Measurements from ENCODE around the gene LGMN.
"Not testable (repeated sequence)": the region's sequence is repeated elsewhere in the genome, so short reads cannot be mapped to it uniquely, and the experiment has no call there.

Gene LGMN

GRCh38 chr14:92698393-92698792 is 50.0 kb downstream of the LGMN start:
- DNase-seq (ENCODE audit: low read depth in 2 of 3, low spot score in 1 of 3) = no peak

GRCh38 chr14:92696366-92696765 is 52.1 kb downstream of the LGMN start:
- no peak for DNase-seq (ENCODE audit: low read depth in 2 of 3, low spot score in 1 of 3)

GRCh38 chr14:92695562-92695961 is 52.9 kb downstream of the LGMN start:
- DNase-seq (ENCODE audit: low read depth in 2 of 3, low spot score in 1 of 3) = no peak

GRCh38 chr14:92694807-92695206 is 53.6 kb downstream of the LGMN start:
- DNase-seq (ENCODE audit: low read depth in 2 of 3, low spot score in 1 of 3) = no peak

GRCh38 chr14:92693998-92694795 is 54.2 kb downstream of the LGMN start:
- no peak for DNase-seq (ENCODE audit: low read depth in 2 of 3, low spot score in 1 of 3)

GRCh38 chr14:92692822-92693226 is 55.6 kb downstream of the LGMN start:
- DNase-seq (ENCODE audit: low read depth in 2 of 3, low spot score in 1 of 3) = no peak

- DNase-seq (ENCODE audit: low read depth in 2 of 3, low spot score in 1 of 3) = no peak
Observed at GRCh38 chr14:92690171-92691011, 58.0 kb downstream of the LGMN start.

GRCh38 chr14:92688434-92689375 is 59.7 kb downstream of the LGMN start:
- no peak for DNase-seq (ENCODE audit: low read depth in 2 of 3, low spot score in 1 of 3)

- DNase-seq (ENCODE audit: low read depth in 2 of 3, low spot score in 1 of 3) = no peak
Observed at GRCh38 chr14:92687681-92688433, 60.6 kb downstream of the LGMN start.

- peak in 2 of 3 donors; percentile 45 to 86 for DNase-seq (ENCODE audit: low read depth in 2 of 3, low spot score in 1 of 3)
Observed at GRCh38 chr14:92686900-92687427, 61.5 kb downstream of the LGMN start.

- DNase-seq (ENCODE audit: low read depth in 2 of 3, low spot score in 1 of 3) = no peak
Observed at GRCh38 chr14:92686411-92686899, 62.0 kb downstream of the LGMN start.

GRCh38 chr14:92685784-92686355 is 62.6 kb downstream of the LGMN start:
- no peak for DNase-seq (ENCODE audit: low read depth in 2 of 3, low spot score in 1 of 3)

GRCh38 chr14:92684801-92685560 is 63.4 kb downstream of the LGMN start:
- DNase-seq (ENCODE audit: low read depth in 2 of 3, low spot score in 1 of 3) = no peak

GRCh38 chr14:92683041-92683440 is 65.4 kb downstream of the LGMN start:
- no peak for DNase-seq (ENCODE audit: low read depth in 2 of 3, low spot score in 1 of 3)

GRCh38 chr14:92680781-92681650 is 67.4 kb downstream of the LGMN start:
- DNase-seq (ENCODE audit: low read depth in 2 of 3, low spot score in 1 of 3) = peak; percentile 55 to 73 (median 69)

- DNase-seq (ENCODE audit: low read depth in 2 of 3, low spot score in 1 of 3) = not testable (repeated sequence)
Observed at GRCh38 chr14:92680330-92680729, 68.1 kb downstream of the LGMN start.

- no peak for DNase-seq (ENCODE audit: low read depth in 2 of 3, low spot score in 1 of 3)
Observed at GRCh38 chr14:92679246-92679645, 69.2 kb downstream of the LGMN start.

- DNase-seq (ENCODE audit: low read depth in 2 of 3, low spot score in 1 of 3) = no peak
Observed at GRCh38 chr14:92678766-92679165, 69.7 kb downstream of the LGMN start.

All from stimulated activated CD4-positive, alpha-beta T cell treated with anti-CD3 and anti-CD28 coated beads, Interleukin-12 subunit alpha, Interleukin-12 subunit beta, amount 100 ng/mL, for 48 hours (primary cell).